Fibroblast of pulmonary artery (primary cell): ENCODE results near the gene GPR153.
A peak's percentile ranks its signal among the peaks of the same experiment; 100 is the strongest.

Experiments
- DNase-seq: peaks from one replicate; pipeline ENCODE4 v3.0.0-alpha.2; 2010; ENCODE audit warnings: low read depth
- H3K4me3 ChIP-seq: replicated peaks from 2 replicates; pipeline ENCODE4 v1.5.1; 2011; ENCODE audit warnings: low read depth, mild to moderate bottlenecking, control low read depth, low read length, moderate library complexity
- TF ChIP-seq, protein P1 (sequence below): IDR thresholded peaks from 2 replicates; pipeline ENCODE4 v1.5.1; 2011; ENCODE audit warnings: mild to moderate bottlenecking, control low read depth, low read length, inconsistent platforms; ENCODE audit errors: missing control alignments

Gene GPR153

DNA sequence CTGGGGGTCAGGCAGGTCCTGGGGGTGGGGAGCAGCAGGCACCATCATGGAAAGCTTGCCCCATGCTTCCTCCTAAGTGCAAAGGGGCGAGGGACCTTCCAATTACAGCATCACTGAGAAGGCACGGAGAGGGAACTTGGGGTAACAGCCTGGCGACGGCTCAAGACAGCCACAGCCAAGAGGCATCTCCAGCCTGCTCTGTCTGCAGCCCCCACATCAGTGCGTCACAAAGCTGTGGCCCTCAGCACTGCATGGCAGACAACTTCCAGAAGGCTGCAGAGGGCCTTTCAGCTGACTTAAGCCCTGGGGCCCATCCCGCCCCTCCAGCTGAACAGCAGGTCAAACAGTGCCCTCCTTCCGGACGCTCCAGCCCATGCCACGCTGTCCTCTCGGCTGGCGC lies 13.2 kb upstream of the GPR153 start:
- no peak for DNase-seq
- TF ChIP-seq, protein P1, sequence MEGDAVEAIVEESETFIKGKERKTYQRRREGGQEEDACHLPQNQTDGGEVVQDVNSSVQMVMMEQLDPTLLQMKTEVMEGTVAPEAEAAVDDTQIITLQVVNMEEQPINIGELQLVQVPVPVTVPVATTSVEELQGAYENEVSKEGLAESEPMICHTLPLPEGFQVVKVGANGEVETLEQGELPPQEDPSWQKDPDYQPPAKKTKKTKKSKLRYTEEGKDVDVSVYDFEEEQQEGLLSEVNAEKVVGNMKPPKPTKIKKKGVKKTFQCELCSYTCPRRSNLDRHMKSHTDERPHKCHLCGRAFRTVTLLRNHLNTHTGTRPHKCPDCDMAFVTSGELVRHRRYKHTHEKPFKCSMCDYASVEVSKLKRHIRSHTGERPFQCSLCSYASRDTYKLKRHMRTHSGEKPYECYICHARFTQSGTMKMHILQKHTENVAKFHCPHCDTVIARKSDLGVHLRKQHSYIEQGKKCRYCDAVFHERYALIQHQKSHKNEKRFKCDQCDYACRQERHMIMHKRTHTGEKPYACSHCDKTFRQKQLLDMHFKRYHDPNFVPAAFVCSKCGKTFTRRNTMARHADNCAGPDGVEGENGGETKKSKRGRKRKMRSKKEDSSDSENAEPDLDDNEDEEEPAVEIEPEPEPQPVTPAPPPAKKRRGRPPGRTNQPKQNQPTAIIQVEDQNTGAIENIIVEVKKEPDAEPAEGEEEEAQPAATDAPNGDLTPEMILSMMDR, result no peak
- no peak overlapping the region for H3K4me3 ChIP-seq

DNA sequence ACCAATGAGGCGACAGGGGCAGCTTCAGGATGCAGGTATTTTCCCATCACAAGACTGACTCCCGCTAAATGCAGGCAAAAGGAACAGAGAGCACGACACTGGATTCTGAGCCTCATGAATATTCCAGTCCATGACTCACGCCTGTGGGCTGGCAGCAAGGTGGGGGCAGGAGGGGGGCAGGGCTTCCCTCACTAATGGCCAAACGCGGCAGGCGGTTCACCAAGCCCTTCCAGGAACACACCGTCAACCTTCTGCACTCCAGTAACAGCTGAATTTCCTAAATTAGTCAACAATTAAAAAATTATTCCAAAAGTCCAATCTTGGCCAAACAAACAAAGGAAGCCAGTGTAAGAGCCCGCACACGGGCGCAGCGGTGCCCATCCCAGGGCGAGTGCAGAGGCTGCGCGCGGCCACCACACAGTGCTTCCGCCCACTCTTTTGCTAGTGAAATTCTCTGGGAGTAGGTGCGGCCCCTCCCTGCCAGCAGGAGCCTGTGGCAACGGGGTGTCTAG lies 12.5 kb upstream of the GPR153 start:
- TF ChIP-seq, protein P1, result no peak
- H3K4me3 ChIP-seq, result no peak overlapping the region
- DNase-seq, result peak; percentile 26

DNA sequence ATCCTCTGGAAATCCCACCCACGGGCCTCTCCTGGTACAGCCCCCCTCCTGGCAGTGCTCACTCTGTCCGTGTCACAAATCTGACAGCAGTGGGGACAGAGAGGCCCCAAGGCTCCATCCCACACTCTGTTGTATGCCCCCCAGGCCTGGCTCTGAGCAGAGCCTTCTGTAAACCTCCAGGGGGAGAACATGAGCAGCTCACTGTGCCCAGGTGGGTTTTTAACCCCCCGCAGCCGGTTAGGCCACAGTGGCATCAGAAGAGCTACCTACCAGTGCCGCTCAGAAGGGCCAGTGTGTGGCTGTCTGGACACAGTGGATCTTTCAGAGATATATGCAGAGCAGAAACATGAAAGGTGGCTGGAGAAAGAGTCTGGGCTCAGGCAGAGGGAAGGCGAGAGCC lies 12.0 kb upstream of the GPR153 start:
- H3K4me3 ChIP-seq, result no peak overlapping the region
- TF ChIP-seq, protein P1, result no peak
- DNase-seq, result no peak

DNA sequence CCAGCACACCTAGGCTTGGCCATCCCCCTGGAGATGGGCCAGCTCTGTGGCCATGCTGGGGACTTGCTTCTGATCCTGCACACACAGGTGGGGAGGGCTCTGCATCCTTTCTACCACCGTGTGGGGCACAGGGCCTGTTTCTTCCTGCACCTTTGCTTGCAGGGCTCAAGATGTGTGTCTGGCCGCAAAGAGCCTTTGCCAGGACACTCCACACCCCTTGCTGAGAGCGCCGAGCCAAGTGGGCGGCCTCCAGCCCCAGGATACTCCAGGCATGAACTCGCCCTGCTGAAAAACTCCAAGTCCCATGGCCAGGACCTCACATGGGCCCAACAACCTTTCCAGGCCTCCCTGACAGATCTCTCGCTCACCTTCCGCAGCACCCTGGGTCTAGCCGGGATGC lies 11.6 kb upstream of the GPR153 start:
- no peak for DNase-seq
- H3K4me3 ChIP-seq, result no peak overlapping the region
- TF ChIP-seq, protein P1, result no peak

DNA sequence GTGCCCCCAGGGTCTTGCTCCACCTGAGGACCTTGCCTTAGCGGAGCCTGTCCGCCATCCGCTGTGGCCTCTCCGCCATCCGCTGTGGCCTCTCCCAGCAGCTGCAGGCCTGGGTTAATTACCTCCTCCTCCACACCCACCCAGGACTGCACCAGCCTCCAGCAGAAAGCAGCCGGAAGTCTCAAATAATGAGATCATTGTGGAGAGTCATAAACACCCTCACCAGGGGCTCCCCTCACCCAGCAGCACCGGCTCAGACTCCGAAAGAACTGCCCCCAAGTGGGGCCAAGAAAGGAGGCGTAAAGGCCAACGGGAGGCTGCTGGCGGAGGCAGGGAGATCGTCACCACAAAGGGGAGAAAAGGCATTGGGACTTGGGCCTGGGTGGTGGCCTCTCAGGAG lies 10.7 kb upstream of the GPR153 start:
- no peak overlapping the region for H3K4me3 ChIP-seq
- TF ChIP-seq, protein P1, result no peak
- no peak for DNase-seq

DNA sequence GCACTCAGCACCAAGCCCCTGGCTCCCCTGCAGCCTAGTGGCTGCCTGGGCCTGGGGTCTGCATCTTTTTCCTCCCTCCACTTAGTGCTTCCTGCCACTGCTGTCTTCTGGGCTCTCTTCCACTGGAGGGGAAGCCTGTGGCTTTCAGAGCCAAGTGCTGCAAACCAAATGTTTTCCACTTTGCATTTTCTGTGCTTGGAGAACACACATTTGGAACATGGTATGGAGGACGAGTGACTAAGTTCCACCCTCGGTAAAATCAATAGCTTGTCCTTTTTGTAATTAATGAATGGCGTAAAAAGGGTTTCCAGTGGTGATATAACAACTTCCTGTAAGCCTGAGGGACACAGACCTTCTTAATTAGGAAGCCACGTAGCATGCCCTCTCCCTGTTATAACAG lies 10.1 kb upstream of the GPR153 start:
- no peak for DNase-seq
- TF ChIP-seq, protein P1, result no peak
- H3K4me3 ChIP-seq, result no peak overlapping the region

DNA sequence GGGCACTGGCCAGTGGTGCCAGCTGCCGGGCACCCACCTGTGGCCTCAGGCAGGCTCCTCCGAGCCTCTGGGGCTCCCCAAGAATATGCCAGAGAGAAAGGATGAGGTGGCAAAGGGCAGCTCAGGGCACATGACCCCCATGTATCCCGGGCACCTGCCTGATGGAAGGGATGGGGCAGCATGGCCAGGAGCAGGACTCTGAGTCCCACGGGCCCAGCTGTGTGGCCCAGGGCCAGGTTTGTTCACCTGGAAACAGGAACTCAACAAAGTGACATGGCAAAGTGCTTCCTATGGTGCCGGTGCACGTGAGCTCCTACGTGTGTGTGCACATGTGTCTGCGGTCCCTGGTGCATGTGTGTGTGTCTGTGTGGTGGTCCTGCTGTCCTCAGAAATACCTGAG lies 9.5 kb upstream of the GPR153 start:
- H3K4me3 ChIP-seq, result no peak overlapping the region
- TF ChIP-seq, protein P1, result no peak
- no peak for DNase-seq
